ENCODE results near the gene DNMT3A. TPM values are rescaled to one million over a fixed set of nuclear protein-coding genes. Genes with fewer than 3 reads are reported as not detected.

DNMT3A gene
- total and polyA plus RNA-seq, 2 donors (not counting 3 experiments of a cell fraction or from before 2014, with no cell fraction given), result 23.3 to 71.7 TPM

GRCh38 chr2:25221579-25221978 lies 120.1 kb downstream of the DNMT3A start:
- Histone ChIP-seq H3K4me3 (replicated peaks in 1 of 3; ENCODE audit: insufficient read depth in 1 of 3, low read depth in 1 of 3, low read length in 3 of 3) (no peak overlapping the region), H3K36me3 (ENCODE audit: control insufficient read depth in 2 of 2, extremely low read depth in 1 of 2, insufficient read depth in 2 of 2, low read length in 2 of 2) (no peaks in the 10 kb centered on the region), H3K9ac (replicated peaks; ENCODE audit: extremely low read depth, insufficient read depth, low read length) (no peak overlapping the region), H3K9me1 (replicated peaks; ENCODE audit: control insufficient read depth, extremely low read depth, insufficient read depth, low read length) (no peaks in the 10 kb centered on the region), H3K27ac (ENCODE audit: insufficient read depth, low read depth, low read length) (no peak overlapping the region), H3K4me1 (ENCODE audit: control insufficient read depth, extremely low read depth, insufficient read depth, low read length) (no peaks in the 10 kb centered on the region), H4K20me1 (replicated peaks; ENCODE audit: control insufficient read depth, extremely low read depth, insufficient read depth, low read length) (no peaks in the 10 kb centered on the region), H3K4me2 (ENCODE audit: insufficient read depth, low read length) (no peak overlapping the region), H2AFZ (ENCODE audit: low read depth, low read length) (no peak overlapping the region), H3K79me2 (ENCODE audit: control insufficient read depth, insufficient read depth, low read length) (no peaks in the 10 kb centered on the region), H3K9me3 (replicated peaks; ENCODE audit: control insufficient read depth, insufficient read depth, low read length) (no peaks in the 10 kb centered on the region), H3K27me3 (ENCODE audit: control insufficient read depth in 2 of 2, insufficient read depth in 2 of 2, low read length in 2 of 2) (no peaks in the 10 kb centered on the region)
- dilution Hi-C loops (cut with MboI; ENCODE audit: extremely low pct_ligation_motif_present, low sequenced_read_pairs), result no loop called here
- TF ChIP-seq POLR2A (IDR thresholded peaks at IDR 0.05; ENCODE audit: low read depth, low read length) (no peak), MYC (IDR thresholded peaks at IDR 0.05; ENCODE audit: low read depth, low read length) (no peak), GATA2 (IDR thresholded peaks at IDR 0.05; ENCODE audit: insufficient read depth, insufficient read length, low read depth, low read length) (no peak), JUN (IDR thresholded peaks at IDR 0.05; ENCODE audit: borderline replicate concordance, insufficient read depth, insufficient read length, low read depth) (no peak), FOS (IDR thresholded peaks at IDR 0.05; ENCODE audit: borderline replicate concordance, insufficient read depth, low read length) (no peak), POLR2AphosphoS5 (IDR thresholded peaks at IDR 0.05; ENCODE audit: insufficient read depth, low read depth, low read length) (no peak), CTCF (IDR thresholded peaks at IDR 0.05; ENCODE audit: extremely low read depth in 1 of 2, insufficient read depth in 1 of 2, low read depth in 1 of 2, low read length in 2 of 2) (no peak), EZH2 (IDR thresholded peaks at IDR 0.05; ENCODE audit: borderline replicate concordance, low read depth, low read length, severe bottlenecking) (no peak)
- TF ChIP-seq, protein P1, sequence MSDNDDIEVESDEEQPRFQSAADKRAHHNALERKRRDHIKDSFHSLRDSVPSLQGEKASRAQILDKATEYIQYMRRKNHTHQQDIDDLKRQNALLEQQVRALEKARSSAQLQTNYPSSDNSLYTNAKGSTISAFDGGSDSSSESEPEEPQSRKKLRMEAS (IDR thresholded peaks at IDR 0.05; ENCODE audit: insufficient read depth, insufficient read length), result no peak
- BruUV-seq (replicated peaks), result no TSS peak
- DNase-seq (ENCODE audit: low read depth, low spot score) (no peak), FAIRE-seq (no peak)
- intact Hi-C loops (cut with micrococcal nuclease), result no loop called here
- POLR2A ChIA-PET, result no interaction called here
- CTCF ChIA-PET, result interaction anchor here (1.8 kb wide), 1 partner anchor 8 kb away, joined by 9 read pairs; no protein-coding TSS in a partner anchor
